Hematopoietic multipotent progenitor cell (in vitro differentiated cells): ENCODE measurements around the gene MARVELD2. TPM values are rescaled to one million over a fixed set of nuclear protein-coding genes. Genes with fewer than 3 reads are reported as not detected.
"Not testable (repeated sequence)": the region's sequence is repeated elsewhere in the genome, so short reads cannot be mapped to it uniquely, and the experiment has no call there.

Experiments used
- DNase-seq, 3 donors: peaks; one replicate each; pipeline ENCODE4 v3.0.0-alpha.2; 2011 to 2015; ENCODE audit warnings: low read depth in 2 of 3, low spot score in 2 of 3
- total RNA-seq: library from RNA; depleted of rRNA; stranded (reverse); fragments of >200 nt; gene quantifications from one replicate; pipeline ENCODE4 v1.2.3, GENCODE V29; 2012

The MARVELD2 gene
- total RNA-seq, 1 donor: 0.27 TPM

- no peak for DNase-seq
These were observed 34.6 kb downstream of the MARVELD2 start for GRCh38 chr5:69449511-69449910.

- DNase-seq: no peak
These were observed 35.2 kb downstream of the MARVELD2 start for GRCh38 chr5:69450116-69450515.

DNA sequence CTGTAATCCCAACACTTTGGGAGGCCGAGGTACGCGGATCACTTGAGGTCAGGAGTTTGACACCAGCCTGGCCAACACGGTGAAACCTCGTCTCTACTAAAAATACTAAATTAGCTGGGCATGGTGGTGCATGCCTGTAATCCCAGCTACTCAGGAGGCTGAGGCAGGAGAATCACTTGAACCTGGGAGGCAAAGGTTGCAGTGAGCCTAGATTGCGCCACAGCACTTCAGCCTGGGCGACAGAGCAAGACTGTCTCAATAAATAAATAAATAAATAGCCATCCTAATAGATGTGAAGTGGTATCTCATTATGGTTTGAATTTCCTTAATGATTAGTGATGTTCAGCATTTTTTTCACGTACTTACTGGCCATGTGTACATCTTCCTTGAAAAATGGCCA is 35.6 kb downstream of the MARVELD2 start:
- not testable (repeated sequence) for DNase-seq

DNA sequence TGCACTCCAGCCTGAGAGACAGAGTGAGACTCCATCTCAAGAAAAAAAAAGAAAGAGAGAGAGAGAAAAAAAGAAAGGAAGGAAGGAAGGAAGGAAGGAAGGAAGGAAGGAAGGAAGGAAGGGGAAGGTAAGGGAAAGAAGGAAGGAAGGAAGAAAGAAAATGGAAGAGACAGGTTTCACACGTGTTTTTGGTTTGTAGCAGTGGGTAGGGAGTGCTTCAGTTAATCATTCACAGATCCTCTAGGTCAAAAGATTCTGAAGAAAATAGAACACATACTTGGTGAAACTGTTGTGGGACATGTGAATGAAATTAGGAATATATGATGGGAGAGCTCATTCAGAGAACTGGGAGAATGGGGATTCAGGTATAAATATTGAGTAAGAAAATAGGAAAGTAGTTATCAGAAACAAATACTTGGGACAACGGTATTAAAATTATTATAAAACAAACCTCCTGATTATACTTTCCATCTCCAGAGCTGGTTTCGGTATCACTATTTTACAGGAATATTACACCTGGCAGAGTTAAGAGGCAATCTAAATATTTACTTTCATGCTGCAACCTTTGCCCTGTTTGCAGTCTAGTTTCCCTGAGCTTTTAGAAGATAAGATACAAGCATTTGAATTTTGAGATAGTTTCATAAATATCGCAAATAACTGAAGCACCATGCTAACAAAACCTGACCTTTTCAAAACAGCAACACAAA is 37.2 kb downstream of the MARVELD2 start:
- no peak for DNase-seq

DNA sequence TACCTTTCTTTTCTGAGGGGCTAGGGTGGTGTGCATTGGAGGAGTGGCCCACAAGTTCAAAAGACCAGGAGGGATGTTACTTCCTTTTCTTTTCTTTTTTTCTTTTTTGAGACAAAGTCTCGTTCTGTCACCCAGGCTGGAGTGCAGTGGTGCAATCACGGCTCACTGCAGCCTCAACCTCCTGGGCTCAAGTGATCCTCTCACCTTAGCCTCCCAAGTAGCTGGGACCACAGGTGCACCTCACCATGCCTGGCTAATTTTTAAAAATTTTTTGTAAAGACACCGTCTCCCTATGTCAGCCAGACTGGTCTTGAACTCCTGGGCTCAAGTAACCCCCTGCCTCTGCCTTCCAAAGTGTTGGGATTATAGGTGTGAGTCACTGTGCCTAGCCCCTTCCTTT is 38.6 kb downstream of the MARVELD2 start:
- not testable (repeated sequence) for DNase-seq

- DNase-seq: no peak
These were observed 39.7 kb downstream of the MARVELD2 start for GRCh38 chr5:69454460-69455249.

GRCh38 chr5:69455428-69455988 is 40.6 kb downstream of the MARVELD2 start:
- DNase-seq: not testable (repeated sequence)

GRCh38 chr5:69462170-69462569 is 47.3 kb downstream of the MARVELD2 start:
- DNase-seq: no peak

GRCh38 chr5:69466375-69466774 is 51.5 kb downstream of the MARVELD2 start:
- not testable (repeated sequence) for DNase-seq

DNA sequence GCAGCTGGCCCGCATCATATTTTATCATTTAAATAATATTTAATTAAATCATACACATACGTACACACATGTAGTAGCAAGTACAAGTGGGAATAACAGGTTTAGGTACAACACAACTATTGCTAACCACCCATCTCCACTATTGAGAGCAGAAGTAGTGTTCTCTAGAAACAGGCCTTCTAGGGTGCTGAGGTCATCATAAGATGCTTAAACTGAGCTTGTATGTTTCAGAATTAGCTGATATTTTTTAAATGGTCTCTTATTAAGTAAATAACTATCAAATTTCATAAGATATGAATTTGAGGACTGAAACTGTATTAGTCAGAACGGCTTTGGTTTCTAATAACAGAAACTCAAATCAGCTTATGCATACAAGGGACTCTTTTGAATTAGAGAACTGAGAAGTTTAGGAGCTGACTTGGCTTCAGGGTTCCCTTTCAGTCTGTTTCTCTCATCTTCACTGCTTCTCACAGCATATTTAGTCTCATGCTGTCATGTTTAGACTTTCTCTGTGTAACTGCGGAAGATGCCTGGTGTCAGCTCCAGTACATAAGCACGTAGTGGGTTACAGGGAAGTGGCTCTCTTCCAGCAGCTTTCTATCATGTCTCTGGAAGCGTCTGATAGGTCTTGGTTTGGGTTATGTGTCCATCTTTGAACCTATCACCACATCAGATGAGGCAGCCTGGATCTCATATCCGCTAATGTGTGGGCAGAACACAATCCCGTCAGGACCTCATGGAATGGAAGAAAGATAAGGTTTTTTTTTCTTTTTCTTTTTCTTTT is 52.7 kb downstream of the MARVELD2 start:
- DNase-seq: no peak

DNA sequence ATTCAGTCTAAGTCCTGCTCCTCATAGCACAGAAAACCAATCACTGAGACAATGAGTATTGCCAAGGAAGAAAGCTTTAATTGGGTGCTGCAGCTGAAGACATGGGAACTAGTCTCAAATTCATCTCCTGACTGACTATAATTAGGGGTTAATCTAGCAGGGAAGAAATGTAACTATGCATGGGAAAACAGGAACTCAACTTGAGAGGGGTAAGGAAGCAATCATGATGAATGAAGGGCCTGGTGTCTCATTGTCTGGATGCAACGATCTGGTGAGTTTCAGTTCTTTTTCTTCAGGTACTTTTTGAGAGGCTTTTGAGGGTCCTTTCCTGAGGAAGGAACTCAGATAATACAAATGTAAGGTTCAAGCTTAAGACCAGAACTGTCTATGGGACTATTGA is 53.7 kb downstream of the MARVELD2 start:
- no peak for DNase-seq

GRCh38 chr5:69471516-69471915 is 56.6 kb downstream of the MARVELD2 start:
- not testable (repeated sequence) for DNase-seq

- DNase-seq: not testable (repeated sequence)
These were observed 57.7 kb downstream of the MARVELD2 start for GRCh38 chr5:69472535-69473143.

GRCh38 chr5:69477170-69477569 is 62.3 kb downstream of the MARVELD2 start:
- no peak for DNase-seq

- DNase-seq: not testable (repeated sequence)
These were observed 63.4 kb downstream of the MARVELD2 start for GRCh38 chr5:69478296-69478695.

- no peak for DNase-seq
These were observed 70.0 kb downstream of the MARVELD2 start for GRCh38 chr5:69484891-69485290.

DNA sequence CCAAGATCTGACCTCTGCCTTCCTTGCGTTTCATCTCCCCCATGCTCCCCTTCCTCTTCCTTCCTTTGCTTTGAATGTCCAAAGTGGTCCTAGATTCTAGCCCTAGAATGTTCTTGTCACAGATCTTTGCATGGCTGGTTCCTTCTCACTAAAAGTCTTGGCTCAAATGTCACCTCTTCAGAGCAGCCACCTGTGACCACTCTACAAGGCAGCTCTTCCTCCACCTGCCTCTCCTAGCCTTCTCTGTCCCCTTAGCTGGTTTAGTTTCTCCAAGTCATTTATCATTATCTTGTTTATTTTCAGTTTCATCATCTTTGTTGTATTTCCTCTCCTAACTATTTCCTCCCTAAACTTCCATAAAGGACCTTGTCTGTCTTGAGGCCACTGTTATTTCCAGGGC is 70.6 kb downstream of the MARVELD2 start:
- DNase-seq: no peak

DNA sequence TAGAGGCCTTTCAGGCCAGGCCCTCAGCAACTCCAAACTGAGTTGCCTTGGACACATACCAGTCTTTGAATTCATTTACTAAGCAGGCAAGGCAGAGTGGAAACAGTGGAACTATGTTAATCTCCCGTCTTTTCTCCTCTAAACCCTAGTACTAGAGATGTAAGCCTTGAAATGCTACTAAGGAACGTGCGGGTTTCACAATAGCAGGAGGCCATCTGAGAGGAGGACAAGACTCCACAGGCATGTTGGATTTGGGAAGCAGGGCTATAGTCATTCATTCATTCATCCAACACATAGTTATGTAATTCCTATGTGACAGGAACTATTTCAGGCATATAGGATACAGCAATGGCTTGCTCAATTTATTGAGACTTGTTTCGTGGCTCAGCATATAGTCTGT is 74.3 kb downstream of the MARVELD2 start:
- no peak for DNase-seq

DNA sequence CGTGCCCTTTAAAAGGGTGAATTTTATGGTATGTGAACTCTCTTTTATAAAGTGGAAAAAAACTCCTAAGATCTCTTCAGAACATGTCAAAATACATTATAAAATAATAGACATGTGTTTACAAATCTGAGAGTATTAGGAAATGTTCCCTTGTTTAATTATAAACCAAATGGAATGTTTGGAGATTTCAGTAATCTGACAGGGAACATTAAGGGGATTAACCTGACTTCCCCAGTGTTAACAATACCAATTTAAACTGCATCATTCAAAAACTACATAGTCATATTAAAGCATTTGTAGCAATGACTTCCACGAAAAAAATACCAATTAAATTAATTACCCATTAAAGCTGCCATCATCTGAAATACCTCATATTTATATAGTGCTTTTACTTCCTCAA is 76.1 kb downstream of the MARVELD2 start:
- DNase-seq: no peak

GRCh38 chr5:69491838-69492390 is 77.0 kb downstream of the MARVELD2 start:
- no peak for DNase-seq
